Measurements from ENCODE around the gene UNC119B.

GRCh38 chr12:120724720-120725119 is 14.5 kb downstream of the UNC119B start:
- TF ChIP-seq CTCF (IDR thresholded peaks at IDR 0.05; ENCODE audit: insufficient read depth, low read depth, low read length) (no peak), EZH2 (IDR thresholded peaks at IDR 0.05; ENCODE audit: insufficient read depth, low read length) (no peak)
